Activated CD4-positive, alpha-beta T cell treated with anti-CD3 and anti-CD28 coated beads, Interleukin-2, amount 10 ng/mL, durations not matched to agents 7 days and 5 days (primary cell): Measurements from ENCODE around the gene REEP3. TPM values are rescaled to one million over a fixed set of nuclear protein-coding genes. Genes with fewer than 3 reads are reported as not detected.
A peak's percentile ranks its signal among the peaks of the same experiment; 100 is the strongest.

Experiments used
- CTCF ChIA-PET: fragments of 350-600 bp; sonication (Branson Sonifier 250); formaldehyde crosslinking; loops from one replicate; lab custom pipeline; 2021; ENCODE audit warnings: antibody characterized with exemption; lab: Charles Lee
- POLR2A ChIA-PET: fragments of 350-600 bp; sonication (Branson Sonifier 250); formaldehyde crosslinking; loops from one replicate; lab custom pipeline; 2021; ENCODE audit warnings: antibody characterized with exemption; lab: Charles Lee
- DNase-seq: peaks from one replicate; pipeline ENCODE4 v3.0.0-alpha.2; 2020
- H3K27ac Mint-ChIP-seq: one replicate; pipeline ENCODE4 v1.8.0; 2021; ENCODE audit warnings: mild to moderate bottlenecking, moderate library complexity, mixed read lengths
- H3K27me3 Mint-ChIP-seq: one replicate; pipeline ENCODE4 v1.8.0; 2021; ENCODE audit warnings: mixed read lengths
- H3K36me3 Mint-ChIP-seq: one replicate; pipeline ENCODE4 v1.8.0; 2021; ENCODE audit warnings: low read depth, mixed read lengths
- H3K4me1 Mint-ChIP-seq: one replicate; pipeline ENCODE4 v1.8.0; 2021; ENCODE audit warnings: mixed read lengths
- H3K4me3 Mint-ChIP-seq: one replicate; pipeline ENCODE4 v1.8.0; 2021; ENCODE audit warnings: mild to moderate bottlenecking, moderate library complexity, mixed read lengths
- H3K9me3 Mint-ChIP-seq: one replicate; pipeline ENCODE4 v1.8.0; 2021; ENCODE audit warnings: mixed read lengths
- total RNA-seq, 2 experiments: library from RNA; stranded (reverse); gene quantifications; one replicate each; pipeline ENCODE4 v1.2.3, GENCODE V29; 2021

The REEP3 gene
- total RNA-seq, 2 experiments from 2014 or later: 20.0 to 27.8 TPM

DNA sequence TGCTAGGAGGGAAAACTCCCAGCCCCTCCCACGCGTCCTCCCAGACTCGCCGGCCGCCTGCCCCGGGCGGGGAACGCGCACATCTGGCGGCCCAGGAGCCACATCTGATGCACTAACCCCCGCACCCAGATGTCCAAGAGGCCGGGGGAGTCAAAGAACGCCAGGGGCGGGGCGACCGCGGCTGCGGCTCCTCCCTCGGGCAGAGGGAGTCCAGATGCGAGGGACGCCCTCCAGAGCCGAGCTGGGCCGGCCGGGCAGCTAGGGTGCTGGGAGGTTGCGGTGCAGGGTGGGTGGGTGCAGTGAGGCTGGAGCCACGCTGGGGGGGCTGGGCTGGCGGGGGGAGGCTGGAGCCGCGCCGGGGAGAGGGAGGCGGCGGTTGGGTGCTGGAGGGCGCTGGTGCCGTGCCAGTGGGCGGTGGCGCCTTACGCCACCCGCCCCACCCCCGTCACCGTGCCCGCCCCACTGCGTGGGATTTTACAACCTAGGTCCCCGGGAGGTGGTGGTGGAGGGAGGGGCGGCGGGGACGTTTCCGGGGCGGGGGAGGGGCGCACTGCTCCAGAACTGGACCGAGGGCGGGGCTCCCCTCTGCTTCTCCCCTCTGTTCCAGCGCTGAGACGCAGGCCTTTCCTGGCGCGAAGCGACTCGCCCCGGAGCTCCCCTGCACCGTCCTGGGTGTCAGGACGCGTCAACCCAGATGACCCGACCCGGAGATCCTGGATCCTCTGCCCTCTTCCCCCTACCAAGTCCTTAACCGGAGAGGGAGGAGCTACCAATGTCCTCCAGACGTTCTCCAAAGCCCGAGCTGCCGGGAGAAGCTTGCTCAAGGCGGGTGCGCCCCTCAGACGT is 109.1 kb downstream of the REEP3 start:
- ChIA-PET POLR2A (interaction anchor here (0.6 to 1.5 kb wide), 4 partner anchors 90 to 444 kb away, joined by 3 to 5 read pairs (median 4); no protein-coding TSS in a partner anchor), CTCF (interaction anchor here (0.5 to 4.6 kb wide), 20 partner anchors 11 to 812 kb away, joined by 3 to 42 read pairs (median 4); no protein-coding TSS in a partner anchor)
- Mint-ChIP-seq H3K27me3 (peaks cover 6% of the 10 kb centered on the region), H3K4me1 (peaks cover 53% of the 10 kb centered on the region), H3K9me3 (no peaks in the 10 kb centered on the region), H3K36me3 (no peaks in the 10 kb centered on the region), H3K27ac (peak overlapping the region; percentile 93), H3K4me3 (peak overlapping the region; percentile 81)
- DNase-seq: peak; percentile 83

DNA sequence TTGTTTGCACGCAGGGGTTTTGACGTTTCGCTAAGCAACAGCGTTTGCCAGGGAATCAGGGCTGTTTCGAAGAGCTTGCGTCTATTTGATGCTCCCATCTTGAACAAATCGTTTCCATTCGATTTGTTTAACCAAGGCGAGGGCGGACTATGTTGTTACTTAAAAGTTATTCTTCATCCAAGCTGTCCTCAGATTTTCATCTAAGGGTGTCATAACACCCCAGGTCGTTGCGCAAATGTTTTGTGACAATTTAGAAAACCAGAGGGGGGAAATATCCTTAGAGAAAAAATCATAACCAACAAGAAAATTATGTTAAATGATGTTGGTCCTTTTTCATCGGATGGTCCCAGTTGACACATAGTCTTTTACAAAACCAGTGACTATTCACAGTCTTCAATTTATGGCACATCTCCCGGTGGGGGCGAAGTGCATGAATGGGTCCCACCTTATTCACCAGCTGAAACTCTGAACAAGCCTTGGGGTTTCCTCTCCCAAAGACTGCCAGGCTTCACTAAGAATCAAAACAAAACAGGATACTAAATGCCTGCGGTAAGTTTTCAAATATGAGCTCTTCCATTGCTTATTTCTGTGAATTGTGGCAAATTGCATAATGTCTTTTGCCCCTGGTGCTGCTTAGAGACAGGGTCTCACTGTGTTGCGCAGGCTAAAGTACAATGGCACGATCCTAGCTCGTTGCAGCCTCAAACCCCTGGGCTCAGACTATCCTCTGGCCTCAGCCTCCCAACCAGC is 109.9 kb downstream of the REEP3 start:
- POLR2A ChIA-PET: no interaction called here
- H3K4me1 Mint-ChIP-seq: peaks cover 53% of the 10 kb centered on the region

DNA sequence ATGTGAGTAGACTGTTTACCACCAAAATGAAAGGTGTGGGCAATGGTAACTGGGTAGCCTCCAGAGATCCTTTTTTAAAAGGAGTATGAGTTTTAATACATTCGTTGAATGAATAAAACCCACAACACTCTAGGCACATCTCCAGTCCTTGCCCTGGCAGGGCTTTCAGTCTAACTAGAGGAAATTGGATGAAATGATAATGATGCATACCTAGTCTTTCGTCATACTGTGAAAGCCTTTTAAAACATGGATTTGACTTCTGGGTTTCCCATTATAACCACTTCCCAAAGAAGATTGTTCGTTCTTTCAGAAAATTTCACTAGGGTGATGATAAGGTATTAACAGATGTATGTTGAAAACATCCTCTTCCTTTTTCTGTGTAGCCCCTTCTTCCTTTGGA is 110.8 kb downstream of the REEP3 start:
- ChIA-PET CTCF (interaction anchor here (0.6 to 4.6 kb wide), 4 partner anchors 53 to 474 kb away, joined by 3 to 42 read pairs (median 4); no protein-coding TSS in a partner anchor), POLR2A (no interaction called here)
- Mint-ChIP-seq H3K4me3 (no peak overlapping the region), H3K27ac (peak overlapping the region; percentile 65), H3K27me3 (peaks cover 6% of the 10 kb centered on the region), H3K9me3 (no peaks in the 10 kb centered on the region), H3K4me1 (peaks cover 53% of the 10 kb centered on the region), H3K36me3 (no peaks in the 10 kb centered on the region)
- no peak for DNase-seq

More for the DNA sequence above, 109.9 kb downstream of the REEP3 start:
- Mint-ChIP-seq H3K4me3 (peak overlapping the region; percentile 81), H3K9me3 (no peaks in the 10 kb centered on the region), H3K27me3 (peaks cover 6% of the 10 kb centered on the region), H3K27ac (peak overlapping the region; percentile 93), H3K36me3 (no peaks in the 10 kb centered on the region)
- CTCF ChIA-PET: interaction anchor here (0.6 to 4.6 kb wide), 12 partner anchors 12 to 464 kb away, joined by 3 to 42 read pairs (median 4); no protein-coding TSS in a partner anchor
- no peak for DNase-seq

DNA sequence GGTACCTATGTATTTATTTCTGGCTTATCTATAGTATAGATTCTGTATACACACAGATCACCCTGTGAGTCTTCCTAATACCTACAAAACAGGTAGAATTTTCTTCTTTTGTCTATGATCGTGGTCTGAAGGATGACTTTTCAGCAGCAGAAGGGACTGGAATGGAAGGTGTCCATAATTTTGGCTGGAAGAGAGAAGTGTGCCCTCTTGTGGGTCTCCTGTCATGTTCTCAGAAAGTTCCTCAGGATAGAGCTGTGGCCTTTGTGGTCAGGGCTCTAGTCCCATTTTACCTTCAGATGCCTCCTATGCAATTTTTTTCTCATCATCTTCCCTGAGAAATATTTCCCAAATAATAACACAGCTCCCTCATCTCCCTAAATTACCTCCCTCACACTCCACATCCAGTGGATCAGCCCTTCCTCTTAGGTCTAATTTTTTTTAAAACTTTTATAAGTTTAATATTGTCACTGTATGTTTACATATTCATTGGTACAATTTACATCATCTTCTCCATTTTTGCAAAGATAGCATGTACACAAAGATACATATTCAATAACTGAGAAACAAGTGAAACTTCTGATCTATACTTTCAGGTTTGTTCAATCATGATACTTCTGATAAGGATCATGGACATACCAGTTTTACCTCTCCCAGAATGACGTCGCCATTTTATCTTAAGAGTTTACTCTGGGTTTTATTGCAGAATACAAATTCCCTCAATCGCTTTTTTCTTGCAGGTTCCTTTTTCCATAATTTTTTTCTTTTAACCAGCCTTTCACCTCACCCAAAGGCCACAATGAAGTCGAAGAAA is 112.7 kb downstream of the REEP3 start:
- Mint-ChIP-seq H3K36me3 (no peaks in the 10 kb centered on the region), H3K27ac (no peak overlapping the region), H3K4me1 (peaks cover 38% of the 10 kb centered on the region), H3K4me3 (no peak overlapping the region), H3K9me3 (no peaks in the 10 kb centered on the region), H3K27me3 (peaks cover 6% of the 10 kb centered on the region)
- ChIA-PET CTCF (interaction anchor here (0.7 kb wide), 2 partner anchors 417 to 467 kb away, joined by 3 read pairs; no protein-coding TSS in a partner anchor), POLR2A (no interaction called here)
- no peak for DNase-seq

DNA sequence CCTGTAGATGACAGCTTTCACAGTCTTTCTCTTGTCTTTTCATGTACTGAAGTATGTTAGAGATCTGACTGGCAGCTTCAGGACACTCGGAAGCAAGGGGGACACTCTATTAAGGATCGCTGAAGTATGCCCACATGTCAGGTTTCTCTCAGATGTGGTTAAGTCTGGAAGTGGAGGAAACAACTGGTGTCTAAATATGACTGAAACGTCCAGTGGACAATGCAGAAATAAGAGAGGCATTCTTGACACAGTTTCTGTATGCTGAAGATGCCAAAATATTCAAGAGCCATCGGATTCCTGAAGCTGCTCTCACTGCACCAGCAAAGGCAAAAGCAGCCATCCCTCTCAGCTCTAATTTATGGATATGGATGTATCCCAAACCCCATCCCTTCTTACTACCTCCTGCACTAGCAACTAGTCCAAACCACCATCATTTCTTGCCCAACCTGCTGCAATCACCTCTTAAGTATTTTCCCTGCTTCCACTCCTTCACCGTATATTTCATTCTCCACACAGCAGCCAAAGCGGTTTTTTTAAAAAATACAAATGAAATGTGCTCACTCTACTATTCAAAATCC is 113.4 kb downstream of the REEP3 start:
- Mint-ChIP-seq H3K36me3 (no peaks in the 10 kb centered on the region), H3K9me3 (no peaks in the 10 kb centered on the region), H3K4me1 (peaks cover 31% of the 10 kb centered on the region), H3K27me3 (peaks cover 6% of the 10 kb centered on the region), H3K4me3 (no peak overlapping the region), H3K27ac (no peak overlapping the region)
- DNase-seq: no peak
- ChIA-PET CTCF (no interaction called here), POLR2A (no interaction called here)

DNA sequence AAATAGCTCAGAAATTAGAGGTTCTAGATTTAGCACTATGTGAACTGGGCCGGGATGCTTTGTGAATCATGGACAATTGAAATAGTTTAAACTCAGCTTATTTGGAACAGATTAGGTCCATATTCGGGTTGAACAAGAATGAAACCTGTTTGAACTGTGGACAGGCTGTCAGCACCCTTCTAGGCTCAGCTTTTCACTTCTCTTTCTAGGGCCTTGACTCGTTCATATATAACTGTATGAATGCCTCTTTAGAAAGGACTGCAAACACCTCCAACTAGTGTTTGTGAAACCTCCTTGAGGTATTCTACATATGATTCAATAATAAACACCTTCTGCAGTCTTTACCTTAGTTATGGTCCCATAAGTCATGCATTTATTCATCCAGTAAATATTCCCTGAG is 115.6 kb downstream of the REEP3 start:
- no peaks in the 10 kb centered on the region for H3K9me3 Mint-ChIP-seq
- no peak overlapping the region for H3K27ac Mint-ChIP-seq
- peaks cover 19% of the 10 kb centered on the region for H3K4me1 Mint-ChIP-seq
- peaks cover 6% of the 10 kb centered on the region for H3K27me3 Mint-ChIP-seq
- DNase-seq: no peak
- no peaks in the 10 kb centered on the region for H3K36me3 Mint-ChIP-seq
- H3K4me3 Mint-ChIP-seq: no peak overlapping the region
- ChIA-PET POLR2A (no interaction called here), CTCF (interaction anchor here (1.2 to 2.1 kb wide), 2 partner anchors 8 to 11 kb away, joined by 5 to 8 read pairs; no protein-coding TSS in a partner anchor)

DNA sequence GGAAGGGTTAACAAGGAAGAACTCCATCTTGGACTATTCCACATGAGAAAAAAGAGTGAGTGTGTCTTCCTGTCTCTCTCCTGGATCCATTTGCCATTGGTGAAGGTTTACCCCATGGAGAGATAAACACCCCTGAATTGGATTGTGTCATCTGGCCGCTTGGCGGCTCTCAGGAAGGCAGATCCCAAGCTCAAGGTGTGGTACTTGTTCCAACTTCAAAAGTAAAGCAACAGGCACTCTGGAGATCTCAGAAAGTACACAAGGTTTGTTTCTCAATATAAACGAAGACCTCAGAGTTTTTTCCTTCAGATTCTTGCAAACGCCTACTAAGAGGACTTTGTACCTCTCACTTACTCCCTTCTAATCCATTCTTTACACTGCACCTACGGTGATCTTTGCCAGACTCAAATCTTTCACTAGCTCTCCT is 116.7 kb downstream of the REEP3 start:
- POLR2A ChIA-PET: no interaction called here
- H3K36me3 Mint-ChIP-seq: no peaks in the 10 kb centered on the region
- no peak overlapping the region for H3K4me3 Mint-ChIP-seq
- H3K27me3 Mint-ChIP-seq: peaks cover 5% of the 10 kb centered on the region
- H3K4me1 Mint-ChIP-seq: peaks cover 14% of the 10 kb centered on the region
- no peak for DNase-seq
- CTCF ChIA-PET: interaction anchor here (1.2 to 2.1 kb wide), 2 partner anchors 9 to 10 kb away, joined by 5 to 8 read pairs; no protein-coding TSS in a partner anchor
- no peaks in the 10 kb centered on the region for H3K9me3 Mint-ChIP-seq
- H3K27ac Mint-ChIP-seq: no peak overlapping the region

DNA sequence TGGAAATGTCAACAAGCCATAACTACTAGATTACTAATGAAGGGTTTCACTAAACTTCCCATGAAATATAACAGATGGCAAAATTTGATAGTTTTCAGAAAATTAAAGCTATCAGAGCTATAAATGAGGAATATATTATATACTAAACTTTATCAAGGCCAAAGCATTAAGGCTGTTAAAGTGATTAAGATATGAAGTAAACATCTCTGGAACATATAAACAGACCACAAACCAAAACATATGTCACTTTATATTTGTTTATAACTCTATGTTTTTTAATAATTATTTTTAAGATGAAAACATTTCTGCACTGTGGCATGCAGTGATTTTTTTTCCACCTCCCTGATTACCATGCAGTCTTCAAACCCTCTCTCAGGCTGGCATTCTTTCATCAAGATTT is 120.2 kb downstream of the REEP3 start:
- Mint-ChIP-seq H3K4me3 (no peak overlapping the region), H3K4me1 (peaks cover 5% of the 10 kb centered on the region), H3K27me3 (no peaks in the 10 kb centered on the region), H3K36me3 (no peaks in the 10 kb centered on the region), H3K27ac (no peak overlapping the region), H3K9me3 (no peaks in the 10 kb centered on the region)
- CTCF ChIA-PET: no interaction called here
- POLR2A ChIA-PET: no interaction called here
- DNase-seq: no peak

DNA sequence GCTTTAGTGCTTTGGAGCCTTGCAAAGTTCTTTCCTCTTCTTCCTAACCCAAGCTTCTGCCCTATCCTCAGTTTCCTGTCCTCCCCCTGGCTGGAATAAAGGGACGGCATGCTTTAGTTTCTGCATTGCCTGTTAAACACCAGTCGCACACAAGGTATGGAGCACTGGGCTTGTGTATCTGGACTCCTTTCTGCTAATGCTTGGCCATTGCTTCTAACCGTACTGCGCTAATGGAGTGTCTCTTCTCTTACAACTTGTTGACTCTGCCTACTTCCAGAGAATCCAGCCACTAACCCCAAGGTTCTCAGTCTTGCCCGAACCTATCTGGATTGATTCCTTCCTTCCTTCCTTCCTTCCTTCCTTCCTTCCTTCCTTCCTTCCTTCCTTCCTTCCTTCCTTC is 120.6 kb downstream of the REEP3 start:
- H3K27ac Mint-ChIP-seq: no peak overlapping the region
- POLR2A ChIA-PET: no interaction called here
- H3K4me1 Mint-ChIP-seq: peaks cover 5% of the 10 kb centered on the region
- no peak for DNase-seq
- CTCF ChIA-PET: no interaction called here
- H3K36me3 Mint-ChIP-seq: no peaks in the 10 kb centered on the region
- H3K9me3 Mint-ChIP-seq: no peaks in the 10 kb centered on the region
- no peak overlapping the region for H3K4me3 Mint-ChIP-seq
- H3K27me3 Mint-ChIP-seq: no peaks in the 10 kb centered on the region

DNA sequence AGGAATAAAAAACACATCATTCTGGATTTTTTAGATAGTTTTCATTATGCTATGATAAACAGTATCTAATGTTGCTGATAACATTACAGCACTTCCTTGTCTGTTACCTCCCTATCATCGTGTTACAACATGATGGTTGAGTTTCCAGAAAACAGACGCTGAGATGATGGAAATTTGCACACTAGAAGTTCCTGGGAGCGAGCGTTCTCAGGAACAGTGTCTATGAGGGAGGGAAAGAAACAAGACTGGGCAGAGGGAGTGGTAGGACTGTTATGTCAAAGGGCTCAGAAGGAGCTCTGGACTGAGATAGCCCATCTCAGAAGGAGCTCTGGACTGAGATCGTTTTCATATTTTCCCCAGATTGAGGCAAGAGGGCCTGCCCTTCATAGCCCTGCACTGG is 121.6 kb downstream of the REEP3 start:
- no peak overlapping the region for H3K4me3 Mint-ChIP-seq
- H3K9me3 Mint-ChIP-seq: no peaks in the 10 kb centered on the region
- DNase-seq: no peak
- no peaks in the 10 kb centered on the region for H3K36me3 Mint-ChIP-seq
- no peak overlapping the region for H3K27ac Mint-ChIP-seq
- POLR2A ChIA-PET: no interaction called here
- peaks cover 5% of the 10 kb centered on the region for H3K4me1 Mint-ChIP-seq
- CTCF ChIA-PET: interaction anchor here (1.1 kb wide), 1 partner anchor 13 kb away, joined by 6 read pairs; no protein-coding TSS in a partner anchor
- H3K27me3 Mint-ChIP-seq: no peaks in the 10 kb centered on the region

DNA sequence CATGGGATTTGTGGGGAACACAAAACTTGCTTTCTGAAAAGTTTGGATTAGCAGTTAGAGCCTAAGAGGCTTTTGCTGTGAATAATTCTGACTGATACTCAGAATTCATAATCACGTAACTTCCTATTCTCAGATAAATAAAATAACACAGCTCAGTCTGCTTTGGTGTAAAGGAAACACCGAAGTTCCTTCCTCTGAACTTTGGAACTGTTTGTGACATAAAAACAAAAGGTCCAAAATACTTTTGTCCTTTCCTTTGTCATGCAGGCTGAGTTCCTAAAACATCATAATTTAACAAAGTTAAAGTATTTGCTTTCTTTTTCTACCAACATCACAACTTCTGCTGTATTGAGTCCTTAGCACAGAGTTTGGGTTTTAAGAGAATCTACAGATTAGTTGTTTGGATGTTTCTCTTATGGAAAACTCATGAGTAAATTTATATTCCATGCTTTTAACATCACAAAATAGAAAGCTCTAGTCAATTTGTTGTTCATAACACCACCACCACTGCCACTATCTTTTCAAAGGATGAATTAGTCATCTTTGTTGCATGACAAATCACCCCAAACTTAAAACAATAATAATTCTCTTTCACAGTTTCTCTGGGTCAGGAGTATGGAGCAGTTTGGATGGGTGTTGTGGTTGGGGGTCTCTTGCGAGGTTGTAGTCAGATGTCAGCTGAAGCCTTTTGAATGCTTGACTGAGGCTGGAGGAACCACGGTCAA is 123.4 kb downstream of the REEP3 start:
- Mint-ChIP-seq H3K36me3 (no peaks in the 10 kb centered on the region), H3K4me1 (peaks cover 5% of the 10 kb centered on the region), H3K9me3 (no peaks in the 10 kb centered on the region), H3K4me3 (no peak overlapping the region), H3K27me3 (no peaks in the 10 kb centered on the region), H3K27ac (no peak overlapping the region)
- DNase-seq: no peak
- POLR2A ChIA-PET: no interaction called here
- CTCF ChIA-PET: interaction anchor here (1.0 kb wide), 1 partner anchor 14 kb away, joined by 4 read pairs; no protein-coding TSS in a partner anchor
